Aorta (tissue), 5 donors: Measurements from ENCODE around the gene SLC12A5. TPM values are rescaled to one million over a fixed set of nuclear protein-coding genes. Genes with fewer than 3 reads are reported as not detected.

Source experiments
- ATAC-seq: fragments of 200-7000 bp; cut with Tn5 transposase; one replicate; pipeline ENCODE4 v1.9.1; 2022; ENCODE audit warnings: moderate library complexity; ENCODE audit not compliant: low FRiP score
- DNase-seq, 2 donors: peaks; one replicate each; pipeline ENCODE4 v3.0.0-alpha.2; 2020
- H3K27ac ChIP-seq, 2 donors: one replicate each; pipeline ENCODE4 v1.5.1; 2013; ENCODE audit warnings: low read length in 2 of 2, mild to moderate bottlenecking in 2 of 2, moderate library complexity in 2 of 2, control low read depth in 1 of 2, inconsistent platforms in 1 of 2, low read depth in 1 of 2
- H3K27me3 ChIP-seq, 2 donors: one replicate each; pipeline ENCODE4 v1.6.1; 2013; ENCODE audit warnings: control low read depth in 1 of 2, low read length in 1 of 2, mild to moderate bottlenecking in 1 of 2, moderate library complexity in 1 of 2; ENCODE audit not compliant: insufficient read depth in 2 of 2, control insufficient read depth in 1 of 2
- H3K36me3 ChIP-seq, 2 donors: one replicate each; pipeline ENCODE4 v1.6.1; 2013; ENCODE audit warnings: control low read depth in 1 of 2, low read length in 1 of 2, mild to moderate bottlenecking in 1 of 2; ENCODE audit not compliant: insufficient read depth in 2 of 2, control insufficient read depth in 1 of 2
- H3K4me1 ChIP-seq, 2 donors: one replicate each; pipeline ENCODE4 v1.6.1; 2013; ENCODE audit warnings: low read length in 2 of 2, control low read depth in 1 of 2, mild to moderate bottlenecking in 1 of 2, moderate library complexity in 1 of 2; ENCODE audit not compliant: insufficient read depth in 2 of 2, control insufficient read depth in 1 of 2
- H3K4me3 ChIP-seq, 2 donors: one replicate each; pipeline ENCODE4 v1.5.1; 2013; ENCODE audit warnings: low read length in 2 of 2, control low read depth in 1 of 2, mild to moderate bottlenecking in 1 of 2
- H3K9me3 ChIP-seq: one replicate; pipeline ENCODE4 v1.6.1; 2013; ENCODE audit warnings: mild to moderate bottlenecking, low read length; ENCODE audit not compliant: control insufficient read depth
- WGBS, 2 donors: extraction: QIAGEN DNeasy Blood & Tissue Kit; methylation state at CpG; one replicate each; pipeline ENCODE4 v1.1.7; 2013; 5-methylcytosine and 5-hydroxymethylcytosine counted together
- intact Hi-C, 2 donors: fragments of 100-400 bp; cut with DNase I; formaldehyde crosslinking; loops; one replicate each; pipeline versions ENCODE4 v1.14.2 to v1.15.0; 2022
- polyA plus RNA-seq, 2 donors: library from polyadenylated mRNA; stranded (reverse); fragments of 200-250 nt; gene quantifications; one replicate each; pipeline ENCODE4 v1.2.3, GENCODE V29; 2013
- total RNA-seq, 2 donors: library from RNA; stranded (reverse); fragmentation: NEBNext Ultra II Directional; extraction: Animal tissue kit (Norgen Biotek cat#: 25700); gene quantifications; one replicate each; pipeline ENCODE4 v1.2.1, GENCODE V29; 2021
- donor health status: healthy with polysubstance abuse.
- donor health status: Bipolar disorder and iron deficiency.
- donor health status: DM: no; HTN: no; CAD: no.
- donor health status: DM: no; HTN: no; CAD: no.
- donor health status: DM: yes; HTN: yes; CAD: no.

SLC12A5 gene
- total and polyA plus RNA-seq, 4 donors: 0.94 to 2.4 TPM; not detected in 2

GRCh38 chr20:46011631-46012482 is 17.2 kb upstream of the SLC12A5 start:
- Histone ChIP-seq H3K36me3 (no peaks in the 10 kb centered on the region), H3K27me3 (peaks cover 0 to 3% of the 10 kb centered on the region in 2 donors), H3K27ac (no peak overlapping the region), H3K4me1 (no peaks in the 10 kb centered on the region), H3K4me3 (no peak overlapping the region), H3K9me3 (no peaks in the 10 kb centered on the region)
- intact Hi-C loops: no loop called here
- DNase-seq (peak; percentile 86 to 87), ATAC-seq (peak; percentile 7)
- 10% methylated on average over 57 of the region's 57 CpGs for WGBS, 2 donors

GRCh38 chr20:46012921-46013320 is 16.1 kb upstream of the SLC12A5 start:
- intact Hi-C loops: no loop called here
- Histone ChIP-seq H3K36me3 (no peaks in the 10 kb centered on the region), H3K27ac (no peak overlapping the region), H3K9me3 (no peaks in the 10 kb centered on the region), H3K4me1 (no peaks in the 10 kb centered on the region), H3K27me3 (peaks cover 0 to 3% of the 10 kb centered on the region in 2 donors), H3K4me3 (no peak overlapping the region)
- DNase-seq (no peak), ATAC-seq (no peak)
- 57 to 63% methylated on average over 10 of the region's 10 CpGs for WGBS, 2 donors

GRCh38 chr20:46013322-46013828 is 15.6 kb upstream of the SLC12A5 start:
- ATAC-seq: no peak
- no peak for DNase-seq
- Histone ChIP-seq H3K4me3 (no peak overlapping the region), H3K4me1 (no peaks in the 10 kb centered on the region), H3K27me3 (peaks cover 0 to 3% of the 10 kb centered on the region in 2 donors), H3K9me3 (no peaks in the 10 kb centered on the region), H3K36me3 (no peaks in the 10 kb centered on the region), H3K27ac (no peak overlapping the region)
- intact Hi-C loops: no loop called here
- WGBS, 2 donors: 15 to 18% methylated on average over 26 to 29 of the region's 29 CpGs

GRCh38 chr20:46013829-46014516 is 15.0 kb upstream of the SLC12A5 start:
- peaks cover 0 to 3% of the 10 kb centered on the region in 2 donors for H3K27me3 ChIP-seq

GRCh38 chr20:46014517-46015396 is 14.3 kb upstream of the SLC12A5 start:
- Histone ChIP-seq H3K27ac (no peak overlapping the region), H3K4me3 (no peak overlapping the region), H3K9me3 (no peaks in the 10 kb centered on the region), H3K36me3 (no peaks in the 10 kb centered on the region), H3K4me1 (no peaks in the 10 kb centered on the region), H3K27me3 (peaks cover 0 to 3% of the 10 kb centered on the region in 2 donors)
- ATAC-seq: no peak
- intact Hi-C loops: no loop called here
- 62 to 66% methylated on average over 7 of the region's 7 CpGs for WGBS, 2 donors
- DNase-seq: no peak

More at GRCh38 chr20:46013829-46014516, 15.0 kb upstream of the SLC12A5 start:
- H3K4me1 ChIP-seq: no peaks in the 10 kb centered on the region
- 1 to 2% methylated on average over 66 to 67 of the region's 67 CpGs for WGBS, 2 donors
- intact Hi-C loops: no loop called here
- H3K4me3 ChIP-seq: no peak overlapping the region
- no peaks in the 10 kb centered on the region for H3K9me3 ChIP-seq
- H3K27ac ChIP-seq: no peak overlapping the region
- DNase-seq: no peak
- peak; percentile 71 for ATAC-seq
- H3K36me3 ChIP-seq: no peaks in the 10 kb centered on the region

- Histone ChIP-seq H3K36me3 (no peaks in the 10 kb centered on the region), H3K27ac (no peak overlapping the region), H3K9me3 (no peaks in the 10 kb centered on the region), H3K4me3 (no peak overlapping the region), H3K4me1 (no peaks in the 10 kb centered on the region), H3K27me3 (peaks cover 0 to 3% of the 10 kb centered on the region in 2 donors)
- 63 to 67% methylated on average over 4 of the region's 4 CpGs for WGBS, 2 donors
- no peak for DNase-seq
- intact Hi-C loops: no loop called here
- ATAC-seq: no peak
Observed at GRCh38 chr20:46017272-46017671, 11.7 kb upstream of the SLC12A5 start.

GRCh38 chr20:46018112-46018511 is 10.9 kb upstream of the SLC12A5 start:
- intact Hi-C loops: no loop called here
- no peak for ATAC-seq
- peaks cover 0 to 3% of the 10 kb centered on the region in 2 donors for H3K27me3 ChIP-seq

GRCh38 chr20:46018611-46019010 is 10.4 kb upstream of the SLC12A5 start:
- Histone ChIP-seq H3K9me3 (no peaks in the 10 kb centered on the region), H3K27ac (no peak overlapping the region), H3K4me3 (no peak overlapping the region), H3K4me1 (no peaks in the 10 kb centered on the region), H3K36me3 (no peaks in the 10 kb centered on the region), H3K27me3 (peaks cover 0 to 3% of the 10 kb centered on the region in 2 donors)
- DNase-seq (no peak), ATAC-seq (no peak)
- WGBS, 2 donors: 50 to 54% methylated on average over 6 of the region's 6 CpGs
- intact Hi-C loops: no loop called here

More at GRCh38 chr20:46018112-46018511, 10.9 kb upstream of the SLC12A5 start:
- Histone ChIP-seq H3K27ac (no peak overlapping the region), H3K4me1 (no peaks in the 10 kb centered on the region), H3K4me3 (no peak overlapping the region), H3K9me3 (no peaks in the 10 kb centered on the region), H3K36me3 (no peaks in the 10 kb centered on the region)
- DNase-seq: no peak
- WGBS, 2 donors: 38 to 44% methylated on average over 4 of the region's 4 CpGs
